ENCODE data around the gene IQSEC1.

Gene IQSEC1

GRCh38 chr3:13085081-13085845 lies 12.0 kb upstream of the IQSEC1 start:
- no peak for DNase-seq

- no peak for DNase-seq
These were observed 10.7 kb upstream of the IQSEC1 start for GRCh38 chr3:13083898-13084297.

GRCh38 chr3:13083254-13083653 lies 10.0 kb upstream of the IQSEC1 start:
- DNase-seq = no peak

GRCh38 chr3:13082677-13083076 lies 9.4 kb upstream of the IQSEC1 start:
- DNase-seq = no peak

- DNase-seq = no peak
These were observed 8.6 kb upstream of the IQSEC1 start for GRCh38 chr3:13081603-13082360.

- DNase-seq = no peak
These were observed 7.4 kb upstream of the IQSEC1 start for GRCh38 chr3:13080591-13080990.

GRCh38 chr3:13080026-13080425 lies 6.8 kb upstream of the IQSEC1 start:
- no peak for DNase-seq

GRCh38 chr3:13079510-13079909 lies 6.3 kb upstream of the IQSEC1 start:
- DNase-seq = no peak

- DNase-seq = no peak
These were observed 5.8 kb upstream of the IQSEC1 start for GRCh38 chr3:13079051-13079450.

- no peak for DNase-seq
These were observed 5.1 kb upstream of the IQSEC1 start for GRCh38 chr3:13078163-13078905.

GRCh38 chr3:13077431-13078162 lies 4.4 kb upstream of the IQSEC1 start:
- DNase-seq = no peak

GRCh38 chr3:13075986-13076654 lies 2.9 kb upstream of the IQSEC1 start:
- no peak for DNase-seq

GRCh38 chr3:13075318-13075717 lies 2.1 kb upstream of the IQSEC1 start:
- no peak for DNase-seq

GRCh38 chr3:13074006-13074375 lies 762 bp upstream of the IQSEC1 start:
- DNase-seq = no peak

GRCh38 chr3:13072600-13073325 lies 466 bp downstream of the IQSEC1 start:
- no peak for DNase-seq

GRCh38 chr3:13072239-13072599 lies 1.0 kb downstream of the IQSEC1 start:
- DNase-seq = no peak

GRCh38 chr3:13071695-13072094 lies 1.5 kb downstream of the IQSEC1 start:
- no peak for DNase-seq

GRCh38 chr3:13070391-13071070 lies 2.7 kb downstream of the IQSEC1 start:
- DNase-seq = no peak

- DNase-seq = peak; percentile 56
These were observed 3.7 kb downstream of the IQSEC1 start for GRCh38 chr3:13069495-13069894.

- no peak for DNase-seq
These were observed 4.8 kb downstream of the IQSEC1 start for GRCh38 chr3:13068269-13069010.
